NOMO-1 (cell line): ENCODE data around the gene VPS13C.

Source experiments
- DNase-seq, 2 experiments: peaks; one replicate each; lab custom pipeline; 2025; ENCODE audit not compliant: unreplicated experiment in 2 of 2; lab: John Stamatoyannopoulos, UW

The VPS13C gene

GRCh38 chr15:61829514-61829889, 230.7 kb downstream of the VPS13C start:
- DNase-seq, result no peak

GRCh38 chr15:61828860-61829513, 231.3 kb downstream of the VPS13C start:
- no peak for DNase-seq

GRCh38 chr15:61828008-61828407, 232.2 kb downstream of the VPS13C start:
- DNase-seq, result no peak

GRCh38 chr15:61827131-61827530, 233.1 kb downstream of the VPS13C start:
- no peak for DNase-seq

- no peak for DNase-seq
Observed at GRCh38 chr15:61824291-61824690, 236.0 kb downstream of the VPS13C start.

GRCh38 chr15:61822511-61822910, 237.7 kb downstream of the VPS13C start:
- no peak for DNase-seq

- DNase-seq, result no peak
Observed at GRCh38 chr15:61820951-61821350, 239.3 kb downstream of the VPS13C start.

GRCh38 chr15:61820212-61820611, 240.0 kb downstream of the VPS13C start:
- DNase-seq, result no peak

- DNase-seq, result no peak
Observed at GRCh38 chr15:61819386-61819785, 240.9 kb downstream of the VPS13C start.

- no peak for DNase-seq
Observed at GRCh38 chr15:61818801-61819200, 241.4 kb downstream of the VPS13C start.

- no peak for DNase-seq
Observed at GRCh38 chr15:61816856-61817255, 243.4 kb downstream of the VPS13C start.

- no peak for DNase-seq
Observed at GRCh38 chr15:61815356-61816083, 244.7 kb downstream of the VPS13C start.

GRCh38 chr15:61812476-61812875, 247.8 kb downstream of the VPS13C start:
- DNase-seq, result no peak

GRCh38 chr15:61811952-61812351, 248.3 kb downstream of the VPS13C start:
- no peak for DNase-seq

- no peak for DNase-seq
Observed at GRCh38 chr15:61809216-61809615, 251.0 kb downstream of the VPS13C start.

GRCh38 chr15:61807281-61807929, 252.8 kb downstream of the VPS13C start:
- no peak for DNase-seq
